Psoas muscle (tissue), 8 donors: ENCODE data around the gene GRM2. TPM values are rescaled to one million over a fixed set of nuclear protein-coding genes. Genes with fewer than 3 reads are reported as not detected.

Experiments
- ATAC-seq, 4 donors: fragments of 200-7000 bp; cut with Tn5 transposase; one replicate each; pipeline ENCODE4 v1.9.1; 2020; ENCODE audit warnings: moderate library complexity in 3 of 4, mild to moderate bottlenecking in 2 of 4
- DNase-seq, 2 donors: peaks; one replicate each; pipeline ENCODE4 v3.0.0-alpha.2; 2020
- H3K27ac ChIP-seq: fragments of 200-600 bp; one replicate; pipeline ENCODE4 v1.8.0; 2022
- H3K27me3 ChIP-seq, 3 donors: fragments of 200-600 bp in 1 of 3; one replicate each; pipeline versions ENCODE4 v1.6.1 to v1.8.0; 2013 to 2022; ENCODE audit warnings: low read length in 2 of 3, mild to moderate bottlenecking in 2 of 3, moderate library complexity in 1 of 3; ENCODE audit not compliant: insufficient read depth in 3 of 3
- H3K36me3 ChIP-seq, 2 donors: fragments of 200-600 bp in 1 of 2; one replicate each; pipeline versions ENCODE4 v1.6.1 to v1.8.0; 2013 to 2022; ENCODE audit warnings: low read depth in 1 of 2, mild to moderate bottlenecking in 1 of 2, moderate library complexity in 1 of 2; ENCODE audit not compliant: insufficient read depth in 1 of 2
- H3K4me1 ChIP-seq: fragments of 200-600 bp; one replicate; pipeline ENCODE4 v1.8.0; 2022
- H3K4me3 ChIP-seq: fragments of 200-600 bp; one replicate; pipeline ENCODE4 v1.8.0; 2022; ENCODE audit warnings: mild to moderate bottlenecking
- H3K9me3 ChIP-seq: fragments of 200-600 bp; one replicate; pipeline ENCODE4 v1.8.0; 2022
- WGBS, 3 donors: extraction: QIAGEN DNeasy Blood & Tissue Kit; methylation state at CpG; one replicate each; pipeline versions ENCODE4 v1.1.6 to v1.1.7; 2013; 5-methylcytosine and 5-hydroxymethylcytosine counted together
- intact Hi-C, 2 donors: fragments of 100-400 bp; cut with DNase I; formaldehyde crosslinking; loops; one replicate each; pipeline versions ENCODE4 v1.11.0 to v1.14.2; 2022
- polyA plus RNA-seq, 3 donors: library from polyadenylated mRNA; stranded (reverse); fragments of 200-250 nt; gene quantifications; one replicate each; pipeline ENCODE4 v1.2.3, GENCODE V29; 2013
- total RNA-seq, 4 donors: library from RNA; stranded (reverse); fragmentation: NEBNext Ultra II Directional in 2 of 4; extraction: Animal tissue kit (Norgen Biotek cat#: 25700) in 2 of 4; gene quantifications; one replicate each; pipeline versions ENCODE4 v1.2.1 to v1.2.4, GENCODE V29; 2021 to 2023
- TF ChIP-seq, protein P1 (sequence below): fragments of 200-600 bp; IDR thresholded peaks from one replicate; pipeline ENCODE4 v1.8.0; 2022; ENCODE audit warnings: antibody characterized with exemption
- donor health status: healthy with polysubstance abuse.
- donor health status: DM: no; HTN: no; CAD: no; lungs with moderate emphysema.
- donor health status: Bipolar disorder and iron deficiency.
- donor health status: healthy.
- donor health status: DM: yes; HTN: yes; CAD: no.
- donor health status: DM: no; HTN: no; CAD: no.
- donor health status: DM: no; HTN: no; CAD: no.
- donor health status: DM: yes; HTN: yes; CAD: no.

The GRM2 gene
- total and polyA plus RNA-seq, 7 donors: 0.09 to 0.58 (median 0.15) TPM

- TF ChIP-seq, protein P1, sequence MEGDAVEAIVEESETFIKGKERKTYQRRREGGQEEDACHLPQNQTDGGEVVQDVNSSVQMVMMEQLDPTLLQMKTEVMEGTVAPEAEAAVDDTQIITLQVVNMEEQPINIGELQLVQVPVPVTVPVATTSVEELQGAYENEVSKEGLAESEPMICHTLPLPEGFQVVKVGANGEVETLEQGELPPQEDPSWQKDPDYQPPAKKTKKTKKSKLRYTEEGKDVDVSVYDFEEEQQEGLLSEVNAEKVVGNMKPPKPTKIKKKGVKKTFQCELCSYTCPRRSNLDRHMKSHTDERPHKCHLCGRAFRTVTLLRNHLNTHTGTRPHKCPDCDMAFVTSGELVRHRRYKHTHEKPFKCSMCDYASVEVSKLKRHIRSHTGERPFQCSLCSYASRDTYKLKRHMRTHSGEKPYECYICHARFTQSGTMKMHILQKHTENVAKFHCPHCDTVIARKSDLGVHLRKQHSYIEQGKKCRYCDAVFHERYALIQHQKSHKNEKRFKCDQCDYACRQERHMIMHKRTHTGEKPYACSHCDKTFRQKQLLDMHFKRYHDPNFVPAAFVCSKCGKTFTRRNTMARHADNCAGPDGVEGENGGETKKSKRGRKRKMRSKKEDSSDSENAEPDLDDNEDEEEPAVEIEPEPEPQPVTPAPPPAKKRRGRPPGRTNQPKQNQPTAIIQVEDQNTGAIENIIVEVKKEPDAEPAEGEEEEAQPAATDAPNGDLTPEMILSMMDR: no peak
These were observed 11.1 kb downstream of the GRM2 start for GRCh38 chr3:51717947-51718346.

GRCh38 chr3:51718547-51719409, 11.9 kb downstream of the GRM2 start:
- intact Hi-C loops: loop anchor here in 1 of 2 donors (5.0 kb wide), 1 partner anchor 84 kb away; no protein-coding TSS in a partner anchor
- Histone ChIP-seq H3K27ac (no peak overlapping the region), H3K9me3 (no peaks in the 10 kb centered on the region), H3K4me1 (no peaks in the 10 kb centered on the region), H3K4me3 (no peak overlapping the region), H3K36me3 (no peaks in the 10 kb centered on the region), H3K27me3 (no peaks in the 10 kb centered on the region)
- ATAC-seq (peak; percentile 56 to 85 (median 83)), DNase-seq (peak; percentile 45 to 72)
- TF ChIP-seq, protein P1: peak; percentile 59
- 23 to 35% (median 24%) methylated on average over 16 of the region's 16 CpGs for WGBS, 3 donors

More at GRCh38 chr3:51717947-51718346, 11.1 kb downstream of the GRM2 start:
- WGBS, 3 donors: 65 to 77% (median 73%) methylated on average over 7 of the region's 7 CpGs
- no peak overlapping the region for H3K4me3 ChIP-seq
- no peak overlapping the region for H3K27ac ChIP-seq
- DNase-seq: no peak
- H3K9me3 ChIP-seq: no peaks in the 10 kb centered on the region
- ATAC-seq: no peak
- intact Hi-C loops: loop anchor here in 1 of 2 donors (5.0 kb wide), 1 partner anchor 84 kb away; no protein-coding TSS in a partner anchor
- no peaks in the 10 kb centered on the region for H3K4me1 ChIP-seq
- no peaks in the 10 kb centered on the region for H3K36me3 ChIP-seq
- no peaks in the 10 kb centered on the region for H3K27me3 ChIP-seq

DNA sequence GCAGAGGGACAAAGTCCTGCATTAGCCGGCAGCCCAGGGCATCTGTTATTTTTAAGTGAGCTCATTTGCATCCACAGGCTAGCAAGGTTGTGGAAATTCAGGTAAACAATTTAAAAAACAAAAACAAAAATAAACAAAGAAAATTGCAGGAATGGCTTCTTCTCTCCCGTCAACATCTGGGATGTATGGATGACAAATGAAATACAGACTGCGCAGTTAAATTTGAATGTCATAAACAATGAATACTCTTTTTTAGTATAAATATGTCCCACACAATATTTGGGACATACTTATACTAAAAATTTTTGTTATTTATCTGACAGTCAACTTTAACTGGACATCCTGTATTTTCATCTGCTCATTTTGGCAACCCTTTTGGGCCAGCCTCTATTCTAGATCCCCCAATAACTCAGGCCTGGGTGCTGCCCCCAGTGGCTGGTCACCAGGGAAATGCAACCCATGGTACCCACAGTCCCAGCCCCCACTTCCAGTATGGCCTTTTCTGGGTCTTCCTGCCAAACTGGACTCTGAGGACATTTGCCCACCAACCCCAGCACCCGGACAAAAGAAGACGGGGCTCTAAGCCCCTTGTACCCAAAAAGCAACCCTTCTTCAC, 12.7 kb downstream of the GRM2 start:
- DNase-seq (no peak), ATAC-seq (no peak)
- H3K4me3 ChIP-seq: no peak overlapping the region
- no peak overlapping the region for H3K27ac ChIP-seq
- WGBS, 3 donors: 75 to 79% (median 77%) methylated on average over 5 of the region's 5 CpGs
- no peaks in the 10 kb centered on the region for H3K9me3 ChIP-seq
- no peaks in the 10 kb centered on the region for H3K36me3 ChIP-seq
- intact Hi-C loops: loop anchor here in 1 of 2 donors (5.0 kb wide), 1 partner anchor 83 kb away; no protein-coding TSS in a partner anchor
- TF ChIP-seq, protein P1: peak; percentile 1
- no peaks in the 10 kb centered on the region for H3K27me3 ChIP-seq
- H3K4me1 ChIP-seq: no peaks in the 10 kb centered on the region

GRCh38 chr3:51720292-51721061, 13.6 kb downstream of the GRM2 start:
- H3K27ac ChIP-seq: no peak overlapping the region
- H3K4me3 ChIP-seq: no peak overlapping the region
- no peak for ATAC-seq
- TF ChIP-seq, protein P1: no peak
- H3K4me1 ChIP-seq: no peaks in the 10 kb centered on the region
- H3K36me3 ChIP-seq: no peaks in the 10 kb centered on the region
- intact Hi-C loops: no loop called here
- no peak for DNase-seq
- no peaks in the 10 kb centered on the region for H3K9me3 ChIP-seq
- H3K27me3 ChIP-seq: no peaks in the 10 kb centered on the region
- 79 to 83% (median 83%) methylated on average over 12 of the region's 12 CpGs for whole genome bisulfite sequencing, 3 donors
